Activated CD8-positive, alpha-beta memory T cell treated with anti-CD3 and anti-CD28 coated beads, Interleukin-2, amount 10 ng/mL, durations not matched to agents 7 days and 5 days (primary cell): ENCODE measurements around the gene PPP2R2C. TPM values are rescaled to one million over a fixed set of nuclear protein-coding genes. Genes with fewer than 3 reads are reported as not detected.
A peak's percentile ranks its signal among the peaks of the same experiment; 100 is the strongest.

Experiments used
- ATAC-seq: fragments of 150-1000 bp; cut with Tn5 transposase; one replicate; pipeline ENCODE4 v1.10.0; 2021; ENCODE audit warnings: moderate library complexity
- CTCF ChIA-PET: fragments of 350-600 bp; sonication (Branson Sonifier 250); formaldehyde crosslinking; loops from one replicate; lab custom pipeline; 2021; ENCODE audit warnings: antibody characterized with exemption; lab: Charles Lee
- DNase-seq: peaks from one replicate; pipeline ENCODE4 v3.0.0-alpha.2; 2020
- H3K27ac Mint-ChIP-seq: one replicate; pipeline ENCODE4 v1.8.0; 2021; ENCODE audit warnings: mild to moderate bottlenecking, mixed read lengths
- H3K27me3 Mint-ChIP-seq: one replicate; pipeline ENCODE4 v1.8.0; 2021; ENCODE audit warnings: mixed read lengths
- H3K36me3 Mint-ChIP-seq: one replicate; pipeline ENCODE4 v1.8.0; 2021; ENCODE audit warnings: mild to moderate bottlenecking, mixed read lengths
- H3K4me1 Mint-ChIP-seq: one replicate; pipeline ENCODE4 v1.8.0; 2021; ENCODE audit warnings: mixed read lengths
- H3K4me3 Mint-ChIP-seq: one replicate; pipeline ENCODE4 v1.8.0; 2021; ENCODE audit warnings: mild to moderate bottlenecking, moderate library complexity, mixed read lengths
- H3K9me3 Mint-ChIP-seq: one replicate; pipeline ENCODE4 v1.8.0; 2022; ENCODE audit warnings: low read depth, mixed read lengths
- total RNA-seq, 2 experiments: library from RNA; stranded (reverse); gene quantifications; one replicate each; pipeline ENCODE4 v1.2.3, GENCODE V29; 2021

PPP2R2C gene
- total RNA-seq = not detected

GRCh38 chr4:6472387-6473263 is at the start of gene PPP2R2C:
Gene PPP2R2C, minus strand, starts transcription at chr4:6472614. Its CDS starts 385 bp downstream, at chr4:6472229.
- Mint-ChIP-seq H3K4me3 (no peak within 1 kb of the TSS), H3K27me3 (peaks cover 44% of the 10 kb centered on the region), H3K9me3 (no peaks in the 10 kb centered on the region), H3K27ac (no peak within 1 kb of the TSS), H3K4me1 (peaks cover 3% of the 10 kb centered on the region), H3K36me3 (no peaks in the 10 kb centered on the region)
- peak; percentile 45 for ATAC-seq
- CTCF ChIA-PET = interaction anchor here (0.6 kb wide), 1 partner anchor 192 kb away, joined by 3 read pairs; no protein-coding TSS in a partner anchor
- DNase-seq = peak; percentile 31

- no peaks in the 10 kb centered on the region for H3K4me1 Mint-ChIP-seq
Measured at GRCh38 chr4:6520978-6521377, 48.6 kb upstream of the PPP2R2C start.

GRCh38 chr4:6520051-6520636 is 47.7 kb upstream of the PPP2R2C start:
- H3K27ac Mint-ChIP-seq = no peak overlapping the region
- ATAC-seq (no peak), DNase-seq (no peak)
- peaks cover 2% of the 10 kb centered on the region for H3K27me3 Mint-ChIP-seq
- H3K4me1 Mint-ChIP-seq = no peaks in the 10 kb centered on the region
- no peak overlapping the region for H3K4me3 Mint-ChIP-seq
- CTCF ChIA-PET = no interaction called here
- no peaks in the 10 kb centered on the region for H3K9me3 Mint-ChIP-seq
- no peaks in the 10 kb centered on the region for H3K36me3 Mint-ChIP-seq

More at GRCh38 chr4:6520978-6521377, 48.6 kb upstream of the PPP2R2C start:
- no peak overlapping the region for H3K27ac Mint-ChIP-seq
- no peak for ATAC-seq
- no peak overlapping the region for H3K4me3 Mint-ChIP-seq
- peaks cover 2% of the 10 kb centered on the region for H3K27me3 Mint-ChIP-seq
- no peaks in the 10 kb centered on the region for H3K9me3 Mint-ChIP-seq
- DNase-seq = no peak
- CTCF ChIA-PET = no interaction called here
- H3K36me3 Mint-ChIP-seq = no peaks in the 10 kb centered on the region

- ATAC-seq (no peak), DNase-seq (no peak)
- no peaks in the 10 kb centered on the region for H3K9me3 Mint-ChIP-seq
- CTCF ChIA-PET = no interaction called here
- peaks cover 2% of the 10 kb centered on the region for H3K27me3 Mint-ChIP-seq
- no peaks in the 10 kb centered on the region for H3K36me3 Mint-ChIP-seq
- no peak overlapping the region for H3K4me3 Mint-ChIP-seq
- H3K4me1 Mint-ChIP-seq = no peaks in the 10 kb centered on the region
- no peak overlapping the region for H3K27ac Mint-ChIP-seq
Measured at GRCh38 chr4:6517171-6517570, 44.8 kb upstream of the PPP2R2C start.

- Mint-ChIP-seq H3K4me3 (no peak overlapping the region), H3K27ac (no peak overlapping the region)
Measured at GRCh38 chr4:6516762-6517161, 44.3 kb upstream of the PPP2R2C start.

GRCh38 chr4:6516281-6516680 is 43.9 kb upstream of the PPP2R2C start:
- CTCF ChIA-PET = no interaction called here
- peaks cover under 1% of the 10 kb centered on the region for H3K9me3 Mint-ChIP-seq
- H3K27ac Mint-ChIP-seq = no peak overlapping the region
- no peaks in the 10 kb centered on the region for H3K4me1 Mint-ChIP-seq
- DNase-seq (no peak), ATAC-seq (no peak)
- no peaks in the 10 kb centered on the region for H3K36me3 Mint-ChIP-seq
- H3K4me3 Mint-ChIP-seq = no peak overlapping the region
- H3K27me3 Mint-ChIP-seq = peaks cover 2% of the 10 kb centered on the region

More at GRCh38 chr4:6516762-6517161, 44.3 kb upstream of the PPP2R2C start:
- ATAC-seq (no peak), DNase-seq (no peak)
- Mint-ChIP-seq H3K27me3 (peaks cover 2% of the 10 kb centered on the region), H3K4me1 (no peaks in the 10 kb centered on the region), H3K9me3 (no peaks in the 10 kb centered on the region), H3K36me3 (no peaks in the 10 kb centered on the region)
- CTCF ChIA-PET = no interaction called here

GRCh38 chr4:6513678-6514077 is 41.3 kb upstream of the PPP2R2C start:
- no peaks in the 10 kb centered on the region for H3K27me3 Mint-ChIP-seq
- H3K9me3 Mint-ChIP-seq = peaks cover 4% of the 10 kb centered on the region
- ATAC-seq (no peak), DNase-seq (no peak)
- H3K27ac Mint-ChIP-seq = no peak overlapping the region
- H3K36me3 Mint-ChIP-seq = peaks cover 4% of the 10 kb centered on the region
- no peak overlapping the region for H3K4me3 Mint-ChIP-seq
- CTCF ChIA-PET = interaction anchor here (1.2 kb wide), 1 partner anchor 588 kb away, joined by 3 read pairs; no protein-coding TSS in a partner anchor
- H3K4me1 Mint-ChIP-seq = peaks cover 1% of the 10 kb centered on the region

GRCh38 chr4:6509587-6509986 is 37.2 kb upstream of the PPP2R2C start:
- Mint-ChIP-seq H3K4me3 (no peak overlapping the region), H3K27ac (no peak overlapping the region), H3K27me3 (no peaks in the 10 kb centered on the region), H3K9me3 (peaks cover 9% of the 10 kb centered on the region), H3K4me1 (peaks cover 1% of the 10 kb centered on the region), H3K36me3 (peaks cover 6% of the 10 kb centered on the region)
- CTCF ChIA-PET = no interaction called here
- ATAC-seq = no peak
- DNase-seq = no peak

GRCh38 chr4:6507345-6507744 is 34.9 kb upstream of the PPP2R2C start:
- Mint-ChIP-seq H3K27ac (no peak overlapping the region), H3K4me1 (peaks cover 1% of the 10 kb centered on the region), H3K36me3 (peaks cover 6% of the 10 kb centered on the region), H3K27me3 (no peaks in the 10 kb centered on the region), H3K4me3 (no peak overlapping the region), H3K9me3 (peaks cover 13% of the 10 kb centered on the region)
- CTCF ChIA-PET = no interaction called here
- ATAC-seq (no peak), DNase-seq (no peak)

GRCh38 chr4:6506616-6507140 is 34.3 kb upstream of the PPP2R2C start:
- Mint-ChIP-seq H3K27me3 (no peaks in the 10 kb centered on the region), H3K36me3 (peaks cover 6% of the 10 kb centered on the region), H3K4me3 (no peak overlapping the region), H3K4me1 (peaks cover 1% of the 10 kb centered on the region), H3K27ac (no peak overlapping the region), H3K9me3 (peaks cover 13% of the 10 kb centered on the region)
- DNase-seq = no peak
- ATAC-seq = no peak
- CTCF ChIA-PET = no interaction called here

- no peaks in the 10 kb centered on the region for H3K27me3 Mint-ChIP-seq
- no peak for DNase-seq
- no peak overlapping the region for H3K4me3 Mint-ChIP-seq
- H3K27ac Mint-ChIP-seq = no peak overlapping the region
- CTCF ChIA-PET = no interaction called here
- ATAC-seq = no peak
- H3K36me3 Mint-ChIP-seq = peaks cover 2% of the 10 kb centered on the region
- H3K9me3 Mint-ChIP-seq = peaks cover 9% of the 10 kb centered on the region
- no peaks in the 10 kb centered on the region for H3K4me1 Mint-ChIP-seq
Measured at GRCh38 chr4:6504900-6505496, 32.6 kb upstream of the PPP2R2C start.

GRCh38 chr4:6502747-6503465 is 30.5 kb upstream of the PPP2R2C start:
- Mint-ChIP-seq H3K4me3 (no peak overlapping the region), H3K9me3 (peaks cover 9% of the 10 kb centered on the region), H3K27ac (no peak overlapping the region), H3K4me1 (no peaks in the 10 kb centered on the region), H3K27me3 (no peaks in the 10 kb centered on the region), H3K36me3 (peaks cover 2% of the 10 kb centered on the region)
- DNase-seq (no peak), ATAC-seq (no peak)
- CTCF ChIA-PET = no interaction called here

- Mint-ChIP-seq H3K36me3 (peaks cover 2% of the 10 kb centered on the region), H3K9me3 (peaks cover 9% of the 10 kb centered on the region), H3K4me3 (no peak overlapping the region), H3K4me1 (no peaks in the 10 kb centered on the region), H3K27ac (no peak overlapping the region), H3K27me3 (no peaks in the 10 kb centered on the region)
- CTCF ChIA-PET = no interaction called here
- ATAC-seq (no peak), DNase-seq (no peak)
Measured at GRCh38 chr4:6502147-6502546, 29.7 kb upstream of the PPP2R2C start.
